Measurements from ENCODE around the gene NEURL3.

GRCh38 chr2:96506907-96507240, 1.7 kb upstream of the NEURL3 start:
- TF ChIP-seq CTCF (IDR thresholded peaks at IDR 0.05) (no peak), ZFX (IDR thresholded peaks at IDR 0.05; ENCODE audit: borderline replicate concordance) (no peak)

Data from 22Rv1 (cell line).